Activated CD4-positive, alpha-beta T cell treated with anti-CD3 and anti-CD28 coated beads, Interleukin-10, Interleukin-2, amounts not matched to agents 100 ng/mL and 50 ng/mL, durations not matched to agents 16 hours and 8 hours (primary cell): ENCODE data around the gene C1orf50.
"Not testable (repeated sequence)": the region's sequence is repeated elsewhere in the genome, so short reads cannot be mapped to it uniquely, and the experiment has no call there.

Source experiments
- DNase-seq: peaks from one replicate; pipeline ENCODE4 v3.0.0-alpha.2; 2020

Gene C1orf50

DNA sequence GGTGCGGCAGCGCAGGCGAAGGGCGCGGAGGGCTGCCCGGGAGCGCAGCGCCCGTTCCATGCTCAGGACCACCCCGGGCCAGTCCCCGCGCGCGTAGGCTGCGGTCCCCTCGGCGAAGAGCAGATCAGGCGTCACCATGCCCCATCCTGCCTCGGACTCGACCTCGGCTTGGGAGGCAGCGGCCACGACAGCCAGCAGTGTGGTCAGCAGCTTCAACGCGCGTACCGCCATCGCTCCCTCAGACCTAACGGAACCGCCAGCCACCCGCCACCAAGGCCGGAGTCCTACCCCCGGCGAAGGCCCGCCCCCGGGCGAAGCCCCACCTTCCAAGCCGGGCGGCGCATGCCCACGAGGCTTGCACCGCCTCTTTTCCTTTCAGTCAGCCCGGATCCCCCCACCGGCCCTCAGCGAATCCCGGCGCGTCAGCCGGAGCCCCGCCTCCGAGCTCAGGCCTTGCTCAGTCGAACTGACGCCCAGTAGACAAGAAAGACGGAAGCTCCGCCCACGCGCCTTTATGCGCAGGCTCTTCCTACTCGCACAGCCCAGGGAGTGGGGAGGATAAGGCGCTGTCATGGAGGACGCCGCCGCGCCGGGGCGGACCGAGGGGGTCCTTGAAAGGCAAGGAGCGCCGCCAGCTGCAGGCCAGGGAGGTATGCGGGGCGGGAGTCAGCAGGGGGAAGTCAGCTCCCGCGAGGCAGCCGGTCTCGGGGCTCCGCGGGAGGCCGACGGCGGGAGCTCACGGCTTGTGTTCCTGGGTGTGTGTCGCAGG is at the start of gene C1orf50, which contains the start of gene P3H1:
TSS of gene C1orf50 (plus strand) at position 509 of the 769 bp plus-strand sequence. CDS start at position 572, 63 bp downstream.
TSS of gene P3H1 (minus strand) at position 288 of the 769 bp plus-strand sequence. CDS start at position 231, 57 bp downstream.
- peak; percentile 100 for DNase-seq

DNA sequence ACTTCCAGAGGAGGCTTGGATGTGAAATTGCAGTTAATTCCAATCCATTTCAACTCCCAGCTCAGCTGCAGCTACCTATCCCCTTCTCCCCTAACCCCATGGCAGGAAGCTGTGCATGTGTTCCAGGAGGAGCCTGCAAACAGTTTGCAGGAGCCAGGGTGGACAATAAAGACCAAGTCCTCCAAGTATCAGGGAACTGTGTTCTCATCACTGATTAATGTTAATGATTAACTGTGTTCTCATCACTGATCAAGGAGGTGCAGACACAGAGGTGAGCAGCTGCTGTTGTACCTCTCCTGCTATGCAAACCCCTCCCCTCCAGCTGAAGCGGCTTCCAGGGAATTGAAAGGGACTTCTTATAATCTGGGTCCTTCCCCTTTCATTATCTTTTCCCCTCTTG is 46.2 kb upstream of the C1orf50 start:
- no peak for DNase-seq

GRCh38 chr1:42721926-42722325 is 45.1 kb upstream of the C1orf50 start:
- DNase-seq = no peak

DNA sequence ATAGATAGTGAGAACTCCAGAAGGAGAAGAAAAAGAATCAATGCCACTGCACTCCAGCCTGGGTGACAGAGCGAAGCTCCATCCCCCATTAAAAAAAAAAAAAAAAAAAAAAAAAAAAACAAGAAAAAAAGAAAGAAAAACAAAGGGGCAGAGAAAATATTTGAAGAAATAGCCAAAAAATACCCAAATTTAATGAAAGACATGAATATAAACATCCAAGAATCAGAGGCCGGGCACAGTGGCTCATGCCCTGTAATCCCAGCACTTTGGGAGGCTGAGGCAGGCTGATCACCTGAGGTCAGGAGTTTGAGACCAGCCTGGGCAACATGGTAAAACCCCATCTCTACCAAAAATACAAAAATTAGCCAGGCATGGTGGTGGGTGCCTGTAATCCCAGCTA is 44.6 kb upstream of the C1orf50 start:
- not testable (repeated sequence) for DNase-seq

DNA sequence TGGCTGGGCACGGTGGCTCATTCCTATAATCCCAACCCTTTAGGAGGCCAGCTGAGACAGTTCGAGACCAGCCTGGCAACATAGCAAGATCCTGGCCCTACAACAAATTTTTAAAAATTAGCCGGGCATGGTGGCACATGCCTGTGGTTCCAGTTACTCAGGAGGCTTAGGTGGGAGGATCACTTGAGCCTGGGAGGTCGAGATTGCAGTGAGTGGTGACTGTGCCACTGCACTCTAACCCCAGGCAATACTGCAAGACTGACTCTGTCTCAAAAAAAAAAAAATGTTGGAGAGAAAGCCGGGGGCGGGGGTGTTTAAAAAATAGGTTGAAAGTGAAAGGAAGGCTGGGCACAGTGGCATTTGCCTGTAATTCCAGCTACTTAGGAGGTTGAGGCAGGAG is 43.5 kb upstream of the C1orf50 start:
- no peak for DNase-seq

GRCh38 chr1:42725820-42726219 is 41.2 kb upstream of the C1orf50 start:
- not testable (repeated sequence) for DNase-seq

GRCh38 chr1:42730002-42730401 is 37.0 kb upstream of the C1orf50 start:
- no peak for DNase-seq

DNA sequence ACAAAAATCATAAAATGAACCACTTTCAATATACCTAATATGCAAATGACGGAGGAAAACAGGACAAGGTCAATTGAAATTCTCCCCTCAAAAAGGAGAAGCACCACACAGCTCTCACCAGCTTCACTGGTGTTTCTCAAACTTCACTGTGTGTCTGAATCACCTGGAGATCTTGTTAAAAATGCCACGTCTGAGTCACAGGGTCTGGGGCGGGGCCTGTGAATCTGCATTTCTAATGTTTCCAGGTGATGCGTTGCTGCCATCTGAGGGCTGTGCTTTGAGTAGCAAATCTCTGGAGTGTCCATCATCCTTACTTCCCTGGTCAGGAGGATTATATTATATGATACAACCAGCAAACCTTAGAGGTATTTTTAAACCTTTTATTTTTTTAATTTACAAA is 36.1 kb upstream of the C1orf50 start:
- peak; percentile 50 for DNase-seq

- no peak for DNase-seq
These were observed 35.5 kb upstream of the C1orf50 start for GRCh38 chr1:42731585-42731984.

DNA sequence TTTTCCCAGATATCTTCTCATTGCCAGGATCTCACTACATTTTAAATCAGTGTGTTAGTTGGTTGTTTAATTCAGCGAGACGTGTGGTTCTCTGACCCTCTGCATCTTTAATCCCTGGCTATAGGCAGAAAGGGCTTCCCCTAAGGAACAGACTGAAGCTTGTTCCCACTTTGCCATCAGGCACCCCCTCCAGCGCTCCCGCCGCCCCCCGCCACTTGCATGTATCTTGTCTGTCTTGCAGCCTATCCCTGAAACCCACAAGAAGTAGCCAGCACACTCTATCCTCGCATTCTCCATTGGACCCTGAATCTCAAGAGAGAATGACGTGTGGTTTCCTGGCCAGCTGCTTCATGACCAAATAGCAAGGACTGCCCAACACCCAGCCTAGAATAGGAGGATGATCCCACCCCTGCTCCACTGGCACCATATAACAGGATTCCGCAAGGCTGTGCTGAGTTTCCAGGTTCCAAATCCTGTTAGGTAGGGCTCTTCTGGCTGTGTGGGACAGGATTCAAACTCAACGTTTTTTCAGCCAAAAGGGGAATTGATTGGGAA is 34.8 kb upstream of the C1orf50 start:
- no peak for DNase-seq

DNA sequence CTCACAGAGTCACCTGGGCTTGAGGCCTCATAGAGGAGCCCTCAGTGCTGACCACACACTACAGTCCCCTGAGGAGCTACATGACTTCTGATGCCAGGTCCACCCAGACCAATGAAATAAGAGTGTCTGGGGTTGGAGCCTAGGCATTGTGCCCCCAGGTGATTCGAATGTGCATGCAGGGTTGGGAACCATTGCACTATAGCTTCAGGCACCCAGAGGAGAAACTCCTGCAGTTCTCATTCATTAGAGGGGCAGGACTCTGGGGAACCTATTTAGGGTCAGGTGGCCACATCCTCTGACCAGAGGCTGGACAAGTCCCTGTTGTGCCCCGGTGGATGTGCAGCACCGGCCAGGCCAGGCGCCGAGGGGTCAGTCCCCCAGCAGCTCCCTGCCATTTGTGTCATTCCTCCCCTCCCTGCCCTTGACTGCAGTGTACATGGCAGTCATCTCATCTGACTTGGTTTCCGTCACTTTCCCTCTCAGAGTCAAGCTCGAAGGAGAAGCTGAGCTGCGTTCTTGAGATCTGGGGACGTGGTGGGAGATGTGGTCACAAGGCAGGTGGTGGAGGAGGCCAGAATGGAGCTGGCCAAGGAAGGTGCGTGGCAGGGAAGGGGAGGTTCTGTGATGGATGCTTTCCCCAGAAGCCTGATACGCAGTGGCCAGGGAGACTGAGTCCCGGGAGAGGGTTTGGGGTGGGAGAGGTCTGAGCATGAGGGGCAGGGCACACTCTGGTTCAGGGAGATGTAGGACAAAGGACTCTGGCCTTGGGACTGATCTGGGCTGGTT is 33.4 kb upstream of the C1orf50 start:
- no peak for DNase-seq

- DNase-seq = no peak
These were observed 32.6 kb upstream of the C1orf50 start for GRCh38 chr1:42734201-42735035.

GRCh38 chr1:42735056-42735455 is 32.0 kb upstream of the C1orf50 start:
- no peak for DNase-seq

GRCh38 chr1:42735477-42736105 is 31.5 kb upstream of the C1orf50 start:
- no peak for DNase-seq

GRCh38 chr1:42736152-42736551 is 30.9 kb upstream of the C1orf50 start:
- DNase-seq = peak; percentile 6

- no peak for DNase-seq
These were observed 30.4 kb upstream of the C1orf50 start for GRCh38 chr1:42736571-42737200.

DNA sequence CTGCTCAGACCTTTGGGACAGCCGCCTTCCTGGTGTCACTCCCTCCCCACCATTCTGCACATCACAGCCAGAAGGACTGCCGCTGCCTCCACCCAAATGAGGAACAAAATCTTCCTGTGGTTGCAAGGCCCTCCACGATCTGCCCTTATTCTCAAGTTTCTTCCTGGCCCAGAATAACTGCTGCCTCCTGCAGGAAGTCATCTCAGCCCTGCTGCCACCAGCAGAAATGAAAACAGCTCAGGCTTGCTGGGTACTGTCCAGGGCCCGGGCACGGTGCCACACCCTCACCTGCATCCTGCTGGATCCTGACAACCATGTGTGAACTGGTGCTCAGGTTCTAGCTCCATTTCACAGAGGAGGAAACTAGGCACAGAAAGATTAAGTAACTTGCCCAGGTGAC is 29.8 kb upstream of the C1orf50 start:
- no peak for DNase-seq

GRCh38 chr1:42737986-42738677 is 28.9 kb upstream of the C1orf50 start:
- DNase-seq = no peak

DNA sequence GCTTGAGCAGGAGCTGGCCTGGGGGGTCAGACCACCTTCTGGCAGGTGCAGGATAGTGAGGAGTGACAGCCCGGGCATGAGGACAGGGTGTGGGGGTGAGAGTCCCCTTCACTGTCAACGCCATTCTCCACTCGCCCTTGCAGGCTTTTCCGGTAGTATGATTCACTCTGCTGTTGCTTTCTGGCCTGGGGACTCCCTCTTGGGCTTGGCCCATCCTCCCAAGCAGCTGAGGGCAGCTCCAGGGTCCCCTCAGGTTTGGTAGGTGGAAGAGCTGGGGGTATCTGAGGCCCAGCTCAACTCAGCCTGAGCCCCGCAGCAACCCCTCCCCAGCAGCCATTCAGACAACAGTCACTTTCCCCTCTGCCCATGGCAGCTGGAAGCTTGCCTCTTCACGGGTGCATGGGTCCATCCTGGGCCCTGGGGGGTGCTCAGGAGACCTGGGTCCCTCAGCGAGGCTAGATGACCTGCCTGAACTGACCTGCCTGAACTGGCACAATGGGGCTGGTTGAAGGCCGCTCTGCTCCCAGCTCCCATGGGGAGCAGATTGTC is 28.3 kb upstream of the C1orf50 start:
- no peak for DNase-seq

GRCh38 chr1:42739753-42740700 is 27.0 kb upstream of the C1orf50 start, which contains the start of gene CLDN19:
Gene CLDN19 (minus strand): TSS chr1:42740236. CDS start chr1:42740063, 173 bp downstream.
- no peak for DNase-seq
